GM23338 (cell line): ENCODE results near the gene AP2B1. TPM values are rescaled to one million over a fixed set of nuclear protein-coding genes. Genes with fewer than 3 reads are reported as not detected.

Source experiments
- ATAC-seq: fragments of 200-7000 bp; cut with Tn5 transposase; 3 replicates; pipeline ENCODE4 v1.9.1; 2020
- DNase-seq: peaks from one replicate; pipeline ENCODE4 v3.0.0-alpha.2; 2015; ENCODE audit warnings: low spot score
- H2AFZ ChIP-seq: fragments of 200-600 bp; sonication (generic); 2 replicates; pipeline ENCODE4 v1.8.0; 2016; ENCODE audit warnings: antibody characterized with exemption, mild to moderate bottlenecking, moderate library complexity
- H3F3A ChIP-seq: fragments of 200-600 bp; sonication (generic); replicated peaks from 2 replicates; pipeline ENCODE4 v1.8.0; 2017; ENCODE audit warnings: antibody characterized with exemption, mixed run types, low read depth
- H3K27ac ChIP-seq: fragments of 200-600 bp; sonication (generic); 2 replicates; pipeline ENCODE4 v1.6.1; 2016; ENCODE audit warnings: low read depth
- H3K27me3 ChIP-seq: fragments of 200-600 bp; sonication (generic); 2 replicates; pipeline ENCODE4 v1.8.0; 2016; ENCODE audit warnings: mild to moderate bottlenecking, mixed run types, moderate library complexity; ENCODE audit not compliant: insufficient read depth
- H3K36me3 ChIP-seq: fragments of 200-600 bp; sonication (generic); 2 replicates; pipeline ENCODE4 v1.8.0; 2016; ENCODE audit warnings: mild to moderate bottlenecking; ENCODE audit not compliant: insufficient read depth
- H3K4me1 ChIP-seq: fragments of 200-600 bp; sonication (generic); 2 replicates; pipeline ENCODE4 v1.8.0; 2016; ENCODE audit warnings: mild to moderate bottlenecking, moderate library complexity; ENCODE audit not compliant: insufficient read depth
- H3K4me2 ChIP-seq: fragments of 200-600 bp; sonication (generic); 2 replicates; pipeline ENCODE4 v1.7.1; 2017; ENCODE audit warnings: mixed run types
- H3K4me3 ChIP-seq: fragments of 200-600 bp; sonication (generic); 2 replicates; pipeline ENCODE4 v1.6.1; 2016; ENCODE audit warnings: mixed run types
- H3K79me2 ChIP-seq: fragments of 200-600 bp; sonication (generic); replicated peaks from 2 replicates; pipeline ENCODE4 v1.8.0; 2017; ENCODE audit warnings: mild to moderate bottlenecking; ENCODE audit not compliant: insufficient read depth
- H3K9me2 ChIP-seq: fragments of 200-600 bp; sonication (generic); 2 replicates; pipeline ENCODE4 v1.8.0; 2017; ENCODE audit not compliant: insufficient read depth
- H4K20me1 ChIP-seq: fragments of 200-600 bp; sonication (generic); replicated peaks from 2 replicates; pipeline ENCODE4 v1.8.0; 2017; ENCODE audit warnings: mild to moderate bottlenecking; ENCODE audit not compliant: insufficient read depth
- H3K27ac Mint-ChIP-seq: 2 replicates; pipeline ENCODE4 v1.8.0; 2020; ENCODE audit warnings: inconsistent platforms, mild to moderate bottlenecking, moderate library complexity, mixed read lengths
- H3K27me3 Mint-ChIP-seq: 3 replicates; pipeline ENCODE4 v1.8.0; 2022; ENCODE audit warnings: low read depth, mild to moderate bottlenecking, moderate library complexity, mixed read lengths, inconsistent platforms; ENCODE audit not compliant: insufficient read depth, poor library complexity
- H3K36me3 Mint-ChIP-seq: 3 replicates; pipeline ENCODE4 v1.8.0; 2021; ENCODE audit warnings: low read depth, mild to moderate bottlenecking, inconsistent platforms, moderate library complexity, mixed read lengths
- H3K4me1 Mint-ChIP-seq: 3 replicates; pipeline ENCODE4 v1.8.0; 2020; ENCODE audit warnings: mild to moderate bottlenecking, inconsistent platforms, mixed read lengths
- H3K4me3 Mint-ChIP-seq: 3 replicates; pipeline ENCODE4 v1.8.0; 2021; ENCODE audit warnings: moderate library complexity, mild to moderate bottlenecking, inconsistent platforms, mixed read lengths
- H3K9me3 Mint-ChIP-seq: 3 replicates; pipeline ENCODE4 v1.8.0; 2020; ENCODE audit warnings: moderate library complexity, mild to moderate bottlenecking, inconsistent platforms, mixed read lengths
- CREB1 ChIP-seq: fragments of 250-450 bp; sonication (Bioruptor Pico); IDR thresholded peaks from 2 replicates; pipeline ENCODE4 v1.5.0; 2020; ENCODE audit warnings: low read depth, mild to moderate bottlenecking, moderate library complexity
- CTCF ChIP-seq, 2 experiments: fragments of 200-600 bp in 1 of 2; sonication (generic) in 1 of 2; conservative IDR thresholded peaks; 2 replicates each; pipeline versions ENCODE4 v1.5.1 to v1.6.1; 2016 to 2017; ENCODE audit warnings: antibody characterized with exemption in 2 of 2, low read depth in 2 of 2, mild to moderate bottlenecking in 2 of 2, moderate library complexity in 1 of 2
- EZH2 ChIP-seq: fragments of 200-600 bp; sonication (generic); IDR thresholded peaks from one replicate; pipeline ENCODE4 v1.8.0; 2017; ENCODE audit warnings: antibody characterized with exemption, mild to moderate bottlenecking, low read depth; ENCODE audit not compliant: unreplicated experiment
- EZH2phosphoT487 ChIP-seq: fragments of 200-600 bp; sonication (generic); IDR thresholded peaks from one replicate; pipeline ENCODE4 v1.8.1; 2018; ENCODE audit warnings: antibody characterized with exemption; ENCODE audit not compliant: unreplicated experiment
- JUNB ChIP-seq: IDR thresholded peaks from one replicate; pipeline ENCODE4 v1.6.1; 2016; ENCODE audit warnings: antibody characterized with exemption; ENCODE audit not compliant: unreplicated experiment
- NANOG ChIP-seq: IDR thresholded peaks from 2 replicates; pipeline ENCODE4 v1.6.1; 2016; ENCODE audit warnings: antibody characterized with exemption, borderline replicate concordance
- POLR2AphosphoS5 ChIP-seq: IDR thresholded peaks from 2 replicates; pipeline ENCODE4 v1.6.1; 2016; ENCODE audit warnings: antibody characterized with exemption, low read depth
- REST ChIP-seq: IDR thresholded peaks from one replicate; pipeline ENCODE4 v1.6.1; 2018; ENCODE audit warnings: antibody characterized with exemption; ENCODE audit not compliant: unreplicated experiment
- STAT1 ChIP-seq: IDR thresholded peaks from one replicate; pipeline ENCODE4 v1.6.1; 2016; ENCODE audit warnings: antibody characterized with exemption; ENCODE audit not compliant: unreplicated experiment
- ZNF114 ChIP-seq: fragments of 250-450 bp; sonication (Bioruptor Pico); IDR thresholded peaks from 2 replicates; pipeline ENCODE4 v1.5.0; 2020; ENCODE audit warnings: mild to moderate bottlenecking, moderate library complexity
- ZNF331 ChIP-seq: fragments of 250-450 bp; sonication (Bioruptor Pico); IDR thresholded peaks from 2 replicates; pipeline ENCODE4 v1.5.0; 2020; ENCODE audit warnings: low read depth, mild to moderate bottlenecking, moderate library complexity
- ZNF462 ChIP-seq: fragments of 250-450 bp; sonication (Bioruptor Pico); IDR thresholded peaks from 2 replicates; pipeline ENCODE4 v1.5.0; 2020; ENCODE audit warnings: mild to moderate bottlenecking, moderate library complexity
- polyA plus RNA-seq: library from polyadenylated mRNA; unstranded; fragments of >200 nt; fragmentation: Nextera tagmentation; extraction: Ambion mirVana; gene quantifications from 2 replicates; pipeline ENCODE4 v1.2.1, GENCODE V29; 2016
- total RNA-seq: library from RNA; depleted of rRNA; stranded (reverse); fragments of >200 nt; shearing (Covaris generic); gene quantifications from 2 replicates; pipeline ENCODE4 v1.2.3, GENCODE V29; 2014

Gene AP2B1
- total and polyA plus RNA-seq, 2 experiments from 2014 or later, result 89.7 to 144 TPM

GRCh38 chr17:35708149-35708548, 121.0 kb downstream of the AP2B1 start:
- Histone ChIP-seq H3K4me2 (no peak overlapping the region), H2AFZ (no peak overlapping the region), H3K9me2 (no peaks in the 10 kb centered on the region), H3K4me3 (no peak overlapping the region), H3F3A (no peaks in the 10 kb centered on the region), H3K36me3 (peaks cover 10% of the 10 kb centered on the region), H3K79me2 (no peaks in the 10 kb centered on the region), H4K20me1 (peaks cover 10% of the 10 kb centered on the region), H3K4me1 (no peaks in the 10 kb centered on the region), H3K27me3 (no peaks in the 10 kb centered on the region), H3K27ac (no peak overlapping the region)
- ATAC-seq (no peak), DNase-seq (no peak)
- H3K27me3 Mint-ChIP-seq, result peaks cover 3% of the 10 kb centered on the region
- peaks cover 20% of the 10 kb centered on the region for H3K36me3 Mint-ChIP-seq
- TF ChIP-seq ZNF331 (CRISPR knock-in tag), result no peak
- no peak for TF ChIP-seq REST
- TF ChIP-seq POLR2AphosphoS5, result no peak
- TF ChIP-seq CREB1, result no peak
- no peak for TF ChIP-seq JUNB
- no peak overlapping the region for H3K27ac Mint-ChIP-seq
- H3K4me3 Mint-ChIP-seq, result no peak overlapping the region
- H3K9me3 Mint-ChIP-seq, result no peaks in the 10 kb centered on the region
- H3K4me1 Mint-ChIP-seq, result no peaks in the 10 kb centered on the region

GRCh38 chr17:35708951-35709350, 121.8 kb downstream of the AP2B1 start:
- Mint-ChIP-seq H3K36me3 (peaks cover 20% of the 10 kb centered on the region), H3K27me3 (peaks cover 3% of the 10 kb centered on the region), H3K9me3 (no peaks in the 10 kb centered on the region), H3K4me1 (no peaks in the 10 kb centered on the region), H3K27ac (no peak overlapping the region), H3K4me3 (no peak overlapping the region)
- Histone ChIP-seq H3F3A (no peaks in the 10 kb centered on the region), H3K27ac (no peak overlapping the region), H3K27me3 (no peaks in the 10 kb centered on the region), H3K79me2 (no peaks in the 10 kb centered on the region), H3K4me1 (no peaks in the 10 kb centered on the region), H4K20me1 (peaks cover 10% of the 10 kb centered on the region), H3K36me3 (peaks cover 10% of the 10 kb centered on the region), H2AFZ (no peak overlapping the region), H3K9me2 (no peaks in the 10 kb centered on the region), H3K4me3 (no peak overlapping the region), H3K4me2 (no peak overlapping the region)
- ATAC-seq (no peak), DNase-seq (no peak)
- TF ChIP-seq STAT1, result no peak
- no peak for TF ChIP-seq NANOG
- no peak for TF ChIP-seq EZH2phosphoT487
- no peak for TF ChIP-seq EZH2
- no peak for TF ChIP-seq JUNB
- no peak for TF ChIP-seq ZNF114 (CRISPR knock-in tag)
- TF ChIP-seq CTCF (conservative IDR thresholded peaks at IDR 0.05; ENCODE audit: low read depth in 2 of 2), result no peak
- no peak for TF ChIP-seq ZNF462 (CRISPR knock-in tag)
- no peak for TF ChIP-seq CREB1
- no peak for TF ChIP-seq ZNF331 (CRISPR knock-in tag)
